Rectal smooth muscle tissue (tissue), 1 donor: Measurements from ENCODE around the gene OGFOD3.
A peak's percentile ranks its signal among the peaks of the same experiment; 100 is the strongest.
"Not testable (repeated sequence)": the region's sequence is repeated elsewhere in the genome, so short reads cannot be mapped to it uniquely, and the experiment has no call there.

Experiments
- H3K27ac ChIP-seq: one replicate; pipeline ENCODE4 v1.7.0; 2013; ENCODE audit warnings: low read depth, low read length, inconsistent platforms
- H3K27me3 ChIP-seq: one replicate; pipeline ENCODE4 v1.7.0; 2013; ENCODE audit warnings: low read length; ENCODE audit not compliant: control insufficient read depth, insufficient read depth
- H3K36me3 ChIP-seq: one replicate; pipeline ENCODE4 v1.7.0; 2013; ENCODE audit warnings: low read length; ENCODE audit not compliant: control insufficient read depth, insufficient read depth
- H3K4me1 ChIP-seq: one replicate; pipeline ENCODE4 v1.7.0; 2013; ENCODE audit warnings: low read length; ENCODE audit not compliant: control insufficient read depth, insufficient read depth
- H3K4me3 ChIP-seq: one replicate; pipeline ENCODE4 v1.7.0; 2013; ENCODE audit warnings: low read length
- H3K9ac ChIP-seq: one replicate; pipeline ENCODE4 v1.7.0; 2013; ENCODE audit warnings: low read length

Gene OGFOD3

DNA sequence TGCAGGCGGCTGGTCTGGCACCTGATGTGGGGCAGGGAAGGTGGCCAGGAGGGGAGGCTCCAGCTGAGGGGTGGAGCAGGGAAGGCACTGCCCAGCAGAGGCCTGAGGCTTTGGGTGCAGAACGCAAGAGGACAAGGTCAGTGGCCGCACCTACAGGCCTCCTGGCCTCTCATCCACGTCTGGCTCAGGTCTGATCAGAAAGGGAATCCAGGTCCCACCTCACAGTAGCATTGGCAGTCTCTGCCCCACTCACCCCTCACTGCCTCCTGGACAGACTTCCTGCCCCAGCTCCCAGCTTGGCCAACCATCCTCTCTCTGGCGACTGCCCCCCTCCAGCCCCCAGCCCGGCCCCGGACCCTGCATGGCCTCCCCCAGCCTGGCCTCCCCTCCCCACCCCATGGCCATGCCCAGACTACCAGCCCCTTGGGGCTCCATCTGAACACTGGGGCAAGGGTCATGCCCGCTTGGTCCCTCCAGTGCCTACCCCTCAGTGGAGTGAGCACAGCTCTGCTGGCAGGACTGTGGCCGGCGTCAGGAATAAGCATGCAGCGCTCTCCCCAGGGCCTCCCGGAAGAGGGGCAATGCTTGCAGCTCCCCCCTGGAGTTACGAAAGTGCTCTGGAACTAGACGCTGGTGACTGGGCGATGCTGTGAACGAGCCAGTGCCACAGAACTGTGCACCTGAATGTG is 42.2 kb downstream of the OGFOD3 start:
- H3K36me3 ChIP-seq, result no peaks in the 10 kb centered on the region
- H3K9ac ChIP-seq, result no peak overlapping the region
- H3K4me3 ChIP-seq, result no peak overlapping the region
- H3K27me3 ChIP-seq, result peaks cover 16% of the 10 kb centered on the region
- H3K27ac ChIP-seq, result no peak overlapping the region
- no peaks in the 10 kb centered on the region for H3K4me1 ChIP-seq

DNA sequence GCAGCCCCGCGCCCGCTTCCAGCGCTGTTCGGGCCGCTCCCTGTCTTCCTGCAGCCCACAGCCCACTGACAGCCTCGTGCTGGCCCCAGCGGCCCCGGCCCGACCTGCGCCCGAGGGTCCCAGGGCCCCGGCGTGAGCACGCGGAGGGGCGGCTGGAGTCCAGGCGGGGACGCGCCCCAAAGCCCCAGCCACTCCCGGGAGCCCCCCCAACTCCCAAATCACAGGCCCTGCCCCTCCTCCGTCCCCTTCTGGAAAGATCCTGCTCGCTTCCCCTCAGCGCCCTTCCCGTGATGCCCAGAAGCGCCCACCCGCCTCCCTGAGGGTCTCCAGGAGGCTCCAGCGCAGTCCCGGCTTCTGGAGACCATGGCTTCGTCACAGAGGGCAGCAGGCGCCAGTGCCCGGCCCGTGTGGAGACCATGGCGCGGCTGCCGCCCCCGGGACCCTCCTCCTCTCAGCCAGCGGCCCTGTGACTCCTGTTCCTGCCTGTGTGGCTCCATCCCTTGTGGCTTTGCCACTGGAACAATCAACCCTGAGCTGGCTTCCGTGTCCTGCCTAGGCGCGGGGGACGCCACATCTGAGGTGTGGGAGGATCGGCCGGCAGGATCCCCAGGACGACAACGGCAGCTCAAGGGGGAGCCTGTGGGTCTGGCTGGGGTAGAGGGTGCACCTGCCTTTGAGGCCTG is 42.9 kb downstream of the OGFOD3 start:
- no peak overlapping the region for H3K27ac ChIP-seq
- H3K27me3 ChIP-seq, result peaks cover 20% of the 10 kb centered on the region
- no peaks in the 10 kb centered on the region for H3K4me1 ChIP-seq
- H3K36me3 ChIP-seq, result no peaks in the 10 kb centered on the region
- H3K9ac ChIP-seq, result no peak overlapping the region
- H3K4me3 ChIP-seq, result no peak overlapping the region

DNA sequence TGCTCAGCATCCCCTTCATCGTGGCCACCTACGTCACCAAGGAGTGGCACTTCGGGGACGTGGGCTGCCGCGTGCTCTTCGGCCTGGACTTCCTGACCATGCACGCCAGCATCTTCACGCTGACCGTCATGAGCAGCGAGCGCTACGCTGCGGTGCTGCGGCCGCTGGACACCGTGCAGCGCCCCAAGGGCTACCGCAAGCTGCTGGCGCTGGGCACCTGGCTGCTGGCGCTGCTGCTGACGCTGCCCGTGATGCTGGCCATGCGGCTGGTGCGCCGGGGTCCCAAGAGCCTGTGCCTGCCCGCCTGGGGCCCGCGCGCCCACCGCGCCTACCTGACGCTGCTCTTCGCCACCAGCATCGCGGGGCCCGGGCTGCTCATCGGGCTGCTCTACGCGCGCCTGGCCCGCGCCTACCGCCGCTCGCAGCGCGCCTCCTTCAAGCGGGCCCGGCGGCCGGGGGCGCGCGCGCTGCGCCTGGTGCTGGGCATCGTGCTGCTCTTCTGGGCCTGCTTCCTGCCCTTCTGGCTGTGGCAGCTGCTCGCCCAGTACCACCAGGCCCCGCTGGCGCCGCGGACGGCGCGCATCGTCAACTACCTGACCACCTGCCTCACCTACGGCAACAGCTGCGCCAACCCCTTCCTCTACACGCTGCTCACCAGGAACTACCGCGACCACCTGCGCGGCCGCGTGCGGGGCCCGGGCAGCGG is 43.6 kb downstream of the OGFOD3 start:
- Histone ChIP-seq H3K9ac (no peak overlapping the region), H3K27ac (no peak overlapping the region), H3K4me3 (no peak overlapping the region), H3K4me1 (no peaks in the 10 kb centered on the region), H3K27me3 (peaks cover 23% of the 10 kb centered on the region), H3K36me3 (no peaks in the 10 kb centered on the region)

DNA sequence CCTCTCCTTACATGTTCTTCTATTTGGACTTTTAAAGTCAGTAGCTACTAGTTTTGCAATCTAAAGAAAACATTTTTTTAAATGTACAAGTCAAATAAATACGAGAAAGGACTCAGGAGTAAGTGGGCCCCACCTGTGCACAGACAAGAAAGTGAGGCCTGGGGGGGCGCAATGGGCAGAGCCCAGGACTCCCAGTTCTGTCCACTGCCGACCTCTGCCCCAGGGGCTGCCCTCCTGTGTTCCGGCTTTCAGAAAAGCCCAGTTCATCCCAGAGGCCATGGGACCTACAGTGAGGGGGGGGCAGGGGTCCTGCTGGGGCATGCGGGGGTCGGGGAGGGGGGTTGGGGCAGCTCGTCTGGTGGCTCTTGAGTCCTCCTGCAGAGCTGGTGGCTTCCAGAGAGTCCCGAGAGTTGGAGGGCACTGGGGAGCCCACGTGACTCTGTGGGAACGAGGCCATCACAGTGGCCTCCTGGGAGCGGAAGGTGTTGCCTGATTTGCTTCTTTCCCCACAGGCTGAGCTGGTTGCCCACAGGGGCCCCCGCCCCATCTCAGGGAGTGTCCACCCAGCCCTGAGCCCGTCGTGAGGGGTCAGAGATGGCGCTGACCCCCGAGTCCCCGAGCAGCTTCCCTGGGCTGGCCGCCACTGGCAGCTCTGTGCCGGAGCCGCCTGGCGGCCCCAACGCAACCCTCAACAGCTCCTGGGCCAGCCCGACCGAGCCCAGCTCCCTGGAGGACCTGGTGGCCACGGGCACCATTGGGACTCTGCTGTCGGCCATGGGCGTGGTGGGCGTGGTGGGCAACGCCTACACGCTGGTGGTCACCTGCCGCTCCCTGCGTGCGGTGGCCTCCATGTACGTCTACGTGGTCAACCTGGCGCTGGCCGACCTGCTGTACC is 44.4 kb downstream of the OGFOD3 start:
- H3K27me3 ChIP-seq, result peaks cover 25% of the 10 kb centered on the region
- no peaks in the 10 kb centered on the region for H3K36me3 ChIP-seq
- no peak overlapping the region for H3K27ac ChIP-seq
- H3K9ac ChIP-seq, result no peak overlapping the region
- no peaks in the 10 kb centered on the region for H3K4me1 ChIP-seq
- H3K4me3 ChIP-seq, result no peak overlapping the region

DNA sequence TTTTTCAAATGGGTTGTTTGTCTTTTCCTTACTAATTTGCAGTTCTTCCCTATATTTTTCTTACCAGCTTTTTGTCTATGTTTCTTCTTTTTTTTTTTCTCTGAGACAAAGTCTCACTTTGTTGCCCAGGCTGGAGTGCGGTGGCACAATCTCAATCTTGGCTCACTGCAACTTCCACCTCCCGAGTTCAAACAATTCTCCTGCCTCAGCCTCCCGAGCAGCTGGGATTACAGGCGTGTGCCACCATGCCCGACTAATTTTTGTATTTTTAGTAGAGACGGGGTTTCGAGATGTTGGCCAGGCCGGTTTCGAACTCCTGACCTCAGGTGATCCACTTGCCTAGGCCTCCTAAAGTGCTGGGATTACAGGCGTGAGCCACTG is 45.3 kb downstream of the OGFOD3 start:
- not testable (repeated sequence) for H3K4me1 ChIP-seq, H3K27ac ChIP-seq, H3K4me3 ChIP-seq, H3K36me3 ChIP-seq, H3K9ac ChIP-seq
- H3K27me3 ChIP-seq, result peaks cover 20% of the 10 kb centered on the region

DNA sequence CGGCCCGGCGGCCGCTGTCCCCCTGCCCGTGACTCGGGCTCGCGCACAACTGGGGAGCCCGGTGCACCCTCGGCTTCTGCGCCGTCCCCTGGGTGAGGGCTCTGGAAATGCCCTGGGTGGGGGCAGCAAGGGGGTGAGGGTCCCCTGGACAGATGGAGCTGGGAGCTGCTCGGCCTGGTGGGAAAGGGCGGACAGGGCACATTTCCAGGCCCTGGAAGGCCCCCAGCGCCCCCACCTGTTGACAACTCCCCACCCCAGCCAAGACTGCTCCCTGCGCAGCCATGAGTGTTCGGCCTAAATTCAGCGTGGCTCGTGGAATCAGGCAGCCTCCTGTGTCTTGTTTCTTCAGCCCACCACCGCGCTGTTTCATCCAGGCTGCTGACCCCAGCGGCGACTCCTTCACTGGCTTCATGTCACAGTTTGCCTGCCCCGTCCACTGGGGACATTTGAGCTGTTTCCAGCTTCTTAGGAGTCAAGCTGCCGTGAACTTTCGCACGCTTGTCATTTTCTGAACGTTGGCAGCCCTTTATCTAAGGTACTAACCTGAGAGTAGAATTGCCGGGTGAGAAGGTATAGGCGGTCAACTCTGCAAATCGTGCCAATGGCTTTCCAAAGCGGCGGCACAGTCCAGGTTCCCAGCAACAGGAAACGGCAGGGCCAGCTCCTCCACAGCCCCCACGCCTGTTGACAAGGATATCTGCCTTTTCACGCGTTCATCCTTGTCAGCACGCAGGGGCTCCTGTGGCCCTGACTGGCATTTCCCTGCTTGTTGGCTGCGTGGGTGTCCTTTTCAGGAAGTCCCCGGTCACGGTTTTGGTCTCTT is 45.9 kb downstream of the OGFOD3 start:
- Histone ChIP-seq H3K9ac (no peak overlapping the region), H3K36me3 (no peaks in the 10 kb centered on the region), H3K27me3 (peaks cover 20% of the 10 kb centered on the region), H3K4me3 (no peak overlapping the region), H3K4me1 (no peaks in the 10 kb centered on the region), H3K27ac (no peak overlapping the region)

DNA sequence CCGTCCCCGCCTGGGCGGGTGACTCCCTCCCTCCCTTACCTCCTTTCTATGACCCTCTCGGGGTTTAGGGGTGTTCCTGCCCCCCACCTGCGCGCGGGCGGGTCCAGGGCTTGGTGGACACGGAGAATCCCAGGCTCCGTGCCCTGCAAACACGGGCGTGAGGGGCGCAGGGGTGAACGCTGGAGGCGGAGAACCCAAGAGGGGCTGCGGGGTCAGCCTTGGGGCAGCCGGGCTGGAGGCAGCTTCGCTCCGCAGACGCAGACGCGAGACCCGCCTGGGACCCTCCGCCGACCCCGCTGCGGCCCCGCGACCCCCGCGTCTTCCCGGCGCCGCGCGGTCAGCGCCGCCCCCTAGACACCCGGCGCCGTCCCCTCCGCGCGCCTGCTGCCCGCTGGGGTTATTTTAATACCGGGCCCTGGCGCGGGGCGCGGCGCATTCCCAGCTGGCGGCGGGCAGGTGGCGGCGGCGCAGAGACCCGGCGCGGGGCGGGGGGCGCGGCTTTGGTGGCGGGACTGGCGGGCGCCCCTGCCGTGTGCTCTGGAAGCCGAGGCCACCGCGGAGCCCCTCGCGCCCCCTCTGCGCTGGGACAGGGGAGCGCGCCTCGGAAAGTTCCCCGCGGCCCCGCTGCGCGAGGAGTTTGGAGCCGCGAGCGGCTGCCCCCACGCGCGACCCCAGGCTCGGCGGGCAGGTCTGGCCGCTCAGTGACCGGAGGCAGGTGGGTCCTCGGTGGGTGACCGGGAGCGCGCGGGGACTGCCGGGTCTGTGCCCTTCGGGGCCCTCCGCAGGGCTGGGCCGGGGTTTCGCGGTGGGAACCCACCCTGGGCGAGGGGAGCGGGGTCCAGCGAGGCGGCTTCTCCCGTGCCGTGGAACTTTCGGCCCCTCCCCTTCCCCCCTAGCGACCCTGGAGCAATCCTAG is 46.8 kb downstream of the OGFOD3 start, which contains the start of gene UTS2R:
UTS2R (plus strand) TSS at position 433 of the 916 bp plus-strand sequence. CDS start 2,560 bp downstream, outside the sequence.
- Histone ChIP-seq H3K27ac (no peak within 1 kb of the TSS), H3K27me3 (peaks cover 20% of the 10 kb centered on the region), H3K4me3 (peak within 1 kb of the TSS; percentile 62)

DNA sequence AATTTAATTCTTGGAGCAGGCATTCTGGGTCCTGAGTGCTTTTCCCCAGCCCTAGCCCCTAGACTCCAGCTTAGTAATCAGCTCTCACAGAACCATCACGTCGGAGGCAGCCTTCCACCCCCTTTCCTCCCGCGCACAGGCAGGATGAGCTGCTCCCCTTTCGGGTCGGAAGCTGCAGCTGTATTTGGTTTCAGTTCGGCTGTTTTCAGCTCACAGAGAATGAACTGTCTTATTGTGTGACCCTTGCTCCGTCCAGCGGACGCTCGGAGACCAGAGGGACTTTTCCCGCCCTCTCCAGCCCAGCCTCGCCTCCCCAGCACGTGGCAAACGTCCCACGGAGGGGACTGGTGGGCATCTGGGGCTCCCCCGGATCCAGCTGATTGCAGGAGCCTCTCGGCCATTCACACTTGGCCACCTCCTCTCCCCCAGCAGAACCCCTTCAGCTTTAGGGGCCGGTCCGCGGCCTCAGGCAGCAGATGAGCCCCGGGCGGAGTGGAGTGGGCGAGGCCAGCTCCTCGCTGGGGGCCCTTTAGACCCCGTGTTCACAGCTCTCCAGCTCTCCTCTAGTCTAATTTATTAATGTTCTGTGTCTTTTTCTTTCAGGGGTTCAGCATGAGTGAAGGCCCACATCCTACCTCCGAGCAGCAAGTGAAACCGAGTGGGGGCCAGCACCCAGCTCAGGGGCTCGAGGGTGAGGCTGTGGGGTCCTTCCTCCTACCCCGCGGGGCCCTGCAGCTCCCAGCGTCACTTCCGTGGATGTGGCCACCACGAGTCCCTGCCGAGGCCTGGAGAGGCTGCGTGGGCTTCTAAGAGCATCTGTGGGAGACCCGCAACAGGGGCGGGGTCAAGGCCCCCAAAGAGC is 47.7 kb downstream of the OGFOD3 start:
- H3K27ac ChIP-seq, result no peak overlapping the region
- peak overlapping the region; percentile 62 for H3K4me3 ChIP-seq
- H3K4me1 ChIP-seq, result no peaks in the 10 kb centered on the region
- H3K27me3 ChIP-seq, result peaks cover 18% of the 10 kb centered on the region
- no peaks in the 10 kb centered on the region for H3K36me3 ChIP-seq
- H3K9ac ChIP-seq, result no peak overlapping the region

More for the DNA sequence above, 46.8 kb downstream of the OGFOD3 start, which contains the start of gene UTS2R:
- Histone ChIP-seq H3K4me1 (no peaks in the 10 kb centered on the region), H3K36me3 (no peaks in the 10 kb centered on the region), H3K9ac (no peak within 1 kb of the TSS)

DNA sequence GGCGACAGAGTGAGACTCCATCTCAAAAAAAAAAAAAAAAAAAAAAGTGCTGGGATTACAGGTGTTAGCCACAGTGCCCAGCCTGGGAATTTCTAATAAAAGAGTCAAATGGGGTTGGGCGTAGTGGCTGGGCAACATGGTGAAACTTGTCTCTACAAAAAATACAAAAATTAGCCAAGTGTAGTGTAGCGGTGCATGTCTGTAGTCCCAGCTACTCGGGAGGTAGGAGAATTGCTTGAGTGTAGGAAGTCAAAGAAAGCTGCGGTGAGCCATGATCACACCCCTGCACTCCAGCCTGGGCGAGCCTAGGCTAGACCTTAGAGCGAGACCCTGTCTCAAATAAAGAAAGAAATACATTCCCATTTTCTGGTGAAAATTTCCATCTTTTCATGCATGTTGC is 49.2 kb downstream of the OGFOD3 start:
- H3K36me3 ChIP-seq, result no peaks in the 10 kb centered on the region
- H3K27ac ChIP-seq, result no peak overlapping the region
- peaks cover 16% of the 10 kb centered on the region for H3K27me3 ChIP-seq
- H3K4me1 ChIP-seq, result no peaks in the 10 kb centered on the region
- H3K9ac ChIP-seq, result no peak overlapping the region
- no peak overlapping the region for H3K4me3 ChIP-seq
